ENCODE results near the gene MUC4. TPM values are rescaled to one million over a fixed set of nuclear protein-coding genes. Genes with fewer than 3 reads are reported as not detected.
"Not testable (repeated sequence)": the region's sequence is repeated elsewhere in the genome, so short reads cannot be mapped to it uniquely, and the experiment has no call there.

MUC4 gene
- polyA plus RNA-seq, 4 donors = 0.62 to 2.8 (median 0.82) TPM

- not testable (repeated sequence) for DNase-seq (ENCODE audit: low read depth in 4 of 4, low spot score in 3 of 4)
Measured at GRCh38 chr3:195816276-195816913, 4.7 kb upstream of the MUC4 start.

DNA sequence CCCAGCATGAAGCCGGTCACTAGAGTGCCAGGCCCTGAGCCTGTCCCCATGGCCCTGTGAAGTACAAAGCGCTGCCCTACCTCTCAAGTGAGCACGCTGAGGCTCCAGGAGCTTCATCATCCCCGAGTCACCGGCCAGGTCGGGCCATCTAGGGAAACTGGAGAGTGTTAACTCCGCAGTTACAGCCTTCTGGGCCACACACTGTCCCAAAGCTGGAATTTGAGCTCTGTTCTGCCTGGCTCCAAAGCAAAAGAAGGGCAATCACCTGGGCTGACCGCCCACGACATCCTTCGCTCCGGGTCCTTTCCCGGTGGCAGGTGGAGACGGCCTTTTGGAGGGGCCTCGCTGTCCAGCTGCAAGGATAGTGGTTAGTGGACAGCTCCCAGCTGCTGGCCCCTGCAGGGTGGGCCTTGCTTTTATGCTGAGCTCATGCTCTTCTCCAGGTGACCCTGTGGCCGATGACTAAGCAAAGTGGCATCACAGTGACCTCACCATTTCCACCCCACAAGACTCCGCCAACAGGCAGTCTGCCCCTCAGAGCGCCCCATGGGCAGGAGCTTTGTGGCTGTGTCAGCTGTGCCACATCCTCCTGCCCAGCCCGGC is 3.5 kb upstream of the MUC4 start:
- no peak for DNase-seq (ENCODE audit: low read depth in 4 of 4, low spot score in 3 of 4)

DNA sequence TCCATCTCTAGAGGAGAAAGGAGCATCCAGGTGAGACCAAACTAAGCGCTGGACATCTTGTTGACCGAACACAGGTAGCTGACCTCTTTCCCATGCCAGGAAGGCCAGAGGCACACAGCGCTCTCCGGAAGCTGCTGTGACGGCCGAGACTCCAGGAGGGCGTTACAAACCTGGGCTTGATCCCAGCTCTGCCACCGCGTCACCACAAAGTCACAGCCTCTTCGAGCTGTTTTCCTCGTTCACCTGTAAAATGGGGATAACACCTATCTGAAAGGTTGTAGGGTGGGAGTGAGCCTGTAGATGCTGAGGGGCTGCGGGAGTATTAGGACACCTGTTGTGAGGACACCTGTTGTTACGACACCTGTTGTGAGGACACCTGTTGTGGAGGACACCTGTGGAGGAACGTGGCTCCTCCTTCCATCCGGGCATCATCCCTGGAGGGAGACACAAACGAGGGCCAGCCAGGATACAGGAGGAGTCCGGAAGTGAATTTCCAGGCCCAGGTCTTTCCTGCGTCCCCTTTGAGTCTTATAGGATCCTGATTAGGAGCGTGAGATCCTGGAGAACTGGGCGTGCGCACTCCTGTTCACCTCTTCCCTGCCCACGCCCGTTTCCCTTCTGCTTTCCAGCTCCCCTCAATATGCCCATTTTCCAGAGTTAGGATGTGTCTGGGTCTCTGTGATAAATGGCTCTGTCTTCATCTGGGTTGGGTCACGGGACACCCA is 2.3 kb upstream of the MUC4 start:
- DNase-seq (ENCODE audit: low read depth in 4 of 4, low spot score in 3 of 4) = no peak

GRCh38 chr3:195812366-195812765 is 637 bp upstream of the MUC4 start:
- DNase-seq (ENCODE audit: low read depth in 4 of 4, low spot score in 3 of 4) = no peak

GRCh38 chr3:195810455-195810845 is 1.3 kb downstream of the MUC4 start:
- DNase-seq (ENCODE audit: low read depth in 4 of 4, low spot score in 3 of 4) = no peak

GRCh38 chr3:195809796-195810454 is 1.8 kb downstream of the MUC4 start:
- DNase-seq (ENCODE audit: low read depth in 4 of 4, low spot score in 3 of 4) = no peak

DNA sequence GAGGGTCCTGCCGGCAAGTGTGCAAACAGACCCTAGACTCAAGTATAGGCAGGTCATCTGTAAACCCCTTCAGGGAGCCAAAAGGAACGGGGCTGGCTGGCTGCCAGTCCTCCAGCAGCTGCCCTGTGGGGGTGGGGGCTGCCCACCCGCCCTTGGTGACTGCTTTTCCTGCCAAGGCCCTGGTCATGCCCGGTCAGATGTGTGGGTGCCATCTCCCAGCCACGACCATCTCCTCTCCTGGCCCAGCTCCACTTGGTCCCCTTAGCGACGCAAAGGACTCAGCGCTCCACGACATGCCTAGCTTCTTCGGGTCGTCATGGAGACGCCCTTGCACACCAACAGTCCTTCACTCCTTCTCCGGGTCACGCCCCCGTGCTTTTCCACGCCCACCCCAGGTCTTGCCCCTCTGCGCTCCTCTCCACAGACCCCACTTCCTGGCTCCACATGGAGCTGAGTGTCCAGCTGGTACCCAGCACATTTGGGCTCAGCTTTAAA is 2.4 kb downstream of the MUC4 start:
- DNase-seq (ENCODE audit: low read depth in 4 of 4, low spot score in 3 of 4) = no peak

DNA sequence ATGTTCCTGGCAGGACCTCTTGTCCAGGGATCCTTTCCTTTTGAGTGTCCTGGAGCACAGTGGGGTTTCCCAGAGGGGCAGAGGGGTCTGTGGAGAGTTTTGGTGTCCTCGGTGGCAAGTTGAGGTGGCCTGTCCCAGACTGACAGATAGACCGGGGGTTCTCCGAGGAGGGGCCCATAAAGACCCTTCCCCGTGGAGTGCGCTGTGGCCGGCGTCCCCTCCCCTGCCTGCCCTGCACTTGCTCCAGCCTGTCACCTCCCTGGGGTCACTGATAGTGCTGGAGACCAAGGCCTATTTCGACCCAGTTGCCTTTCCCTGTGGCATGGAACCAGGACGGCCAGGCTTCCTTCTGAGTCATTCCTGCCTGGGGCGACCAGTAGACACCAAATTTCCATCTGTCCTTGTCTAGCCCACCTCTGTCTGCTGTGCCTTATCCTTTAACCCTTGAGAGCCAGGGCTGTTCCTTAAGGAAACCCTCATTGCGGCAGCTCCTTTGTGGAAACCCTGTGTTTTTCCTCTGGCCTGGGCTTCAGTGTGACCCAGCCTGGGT is 2.9 kb downstream of the MUC4 start:
- DNase-seq (ENCODE audit: low read depth in 4 of 4, low spot score in 3 of 4) = no peak

DNA sequence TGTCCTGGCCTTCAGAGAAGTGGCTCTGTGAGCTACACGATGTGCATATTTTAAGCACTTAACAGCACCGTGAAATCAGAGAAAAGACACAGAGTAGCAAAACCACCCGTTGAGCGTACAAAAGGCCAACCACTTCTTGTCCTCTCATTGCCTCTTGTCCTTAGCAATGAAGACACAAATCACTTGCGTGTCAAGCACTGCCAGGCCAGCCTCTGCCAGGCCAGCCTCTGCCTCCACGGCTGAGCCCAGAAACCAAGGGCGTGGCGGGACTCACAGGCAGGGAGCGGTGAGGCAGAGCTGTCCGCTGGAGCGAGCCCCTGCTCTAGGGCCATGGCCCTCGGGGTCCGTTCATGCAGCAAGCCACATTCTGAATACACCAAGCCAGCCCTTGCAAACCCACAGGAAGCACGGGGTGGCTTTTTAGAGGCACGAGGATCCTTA is 4.0 kb downstream of the MUC4 start:
- no peak for DNase-seq (ENCODE audit: low read depth in 4 of 4, low spot score in 3 of 4)

- DNase-seq (ENCODE audit: low read depth in 4 of 4, low spot score in 3 of 4) = no peak
Measured at GRCh38 chr3:195806916-195807231, 4.9 kb downstream of the MUC4 start.

DNA sequence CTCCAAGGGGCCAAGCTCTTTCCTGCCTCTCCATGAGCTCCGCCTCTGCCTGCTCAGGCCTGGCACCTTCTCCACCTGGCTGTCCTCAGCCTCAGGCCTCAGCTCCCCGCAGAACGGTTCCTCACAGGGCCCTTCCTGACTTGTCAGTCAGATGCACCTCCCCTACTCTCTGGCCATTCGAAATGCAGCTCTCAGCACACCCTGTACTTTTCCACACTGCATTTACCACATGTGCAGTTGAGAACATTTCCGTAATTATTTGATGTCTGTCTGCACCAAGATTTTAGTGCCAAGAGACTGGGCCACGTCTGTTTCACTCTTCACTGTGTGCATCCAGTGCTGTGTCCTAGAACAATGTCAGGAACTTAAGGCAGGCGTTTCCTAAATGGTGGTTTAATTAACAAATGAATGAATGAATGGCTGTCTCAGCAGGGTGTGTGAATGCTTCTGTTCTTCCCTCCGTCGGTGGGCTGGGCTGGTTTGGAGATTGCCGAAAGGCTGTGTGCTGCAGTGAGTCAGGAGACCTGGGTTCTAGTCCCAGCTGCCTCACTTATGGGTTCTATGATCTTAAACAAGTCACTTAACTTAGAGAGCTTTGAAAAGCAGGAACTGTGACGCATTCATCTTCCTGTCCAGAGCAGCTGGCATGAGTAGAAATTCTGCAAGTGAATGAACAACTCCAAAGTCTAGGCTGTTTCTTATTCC is 5.4 kb downstream of the MUC4 start:
- DNase-seq (ENCODE audit: low read depth in 4 of 4, low spot score in 3 of 4) = no peak

DNA sequence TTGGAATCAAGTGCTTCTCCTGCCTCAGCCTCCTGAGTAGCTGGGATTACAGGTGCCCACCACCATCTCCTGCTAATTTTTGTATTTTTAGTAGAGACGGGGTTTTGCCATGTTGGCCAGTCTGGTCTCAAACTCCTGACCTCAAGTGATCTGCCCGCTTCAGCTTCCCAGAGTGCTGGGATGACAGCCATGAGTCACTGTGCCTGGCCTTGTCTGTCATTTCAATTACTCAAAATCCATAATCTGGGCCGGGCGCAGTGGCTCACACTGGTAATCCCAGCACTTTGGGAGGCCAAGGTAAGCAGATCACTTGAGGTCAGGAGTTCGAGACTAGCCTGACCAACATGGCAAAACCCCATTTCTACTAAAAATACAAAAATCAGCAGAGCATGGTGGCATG is 6.1 kb downstream of the MUC4 start:
- not testable (repeated sequence) for DNase-seq (ENCODE audit: low read depth in 4 of 4, low spot score in 3 of 4)

- DNase-seq (ENCODE audit: low read depth in 4 of 4, low spot score in 3 of 4) = no peak
Measured at GRCh38 chr3:195805181-195805580, 6.5 kb downstream of the MUC4 start.

DNA sequence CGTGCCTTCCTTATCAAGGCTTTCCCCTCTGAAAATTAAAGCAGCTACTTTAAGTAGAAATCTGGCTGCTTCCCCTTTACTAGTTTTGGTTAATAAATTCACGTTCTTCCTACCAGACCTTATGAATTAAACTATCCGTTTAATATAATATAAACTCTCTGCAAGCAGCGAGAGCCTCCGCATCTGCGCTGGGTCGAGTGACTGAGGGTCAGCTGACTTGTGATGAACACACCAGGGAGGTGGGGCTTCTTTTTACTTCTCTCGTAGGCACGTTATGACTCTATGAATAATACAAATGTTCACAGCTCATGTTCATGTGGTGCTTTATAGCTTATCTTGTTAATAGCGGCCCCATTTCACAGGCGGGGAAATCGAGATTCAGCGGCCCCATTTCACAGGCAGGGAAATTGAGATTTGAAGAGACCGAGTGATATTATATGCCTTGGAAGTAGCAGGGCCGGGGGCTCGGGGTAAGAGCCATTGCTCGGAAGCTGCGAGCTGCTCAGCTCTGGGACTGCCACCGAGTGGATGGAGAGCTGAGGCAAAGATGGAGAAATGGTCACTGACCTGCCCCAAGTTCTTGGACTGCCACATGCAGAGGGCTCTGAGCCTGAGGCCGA is 8.3 kb downstream of the MUC4 start:
- DNase-seq (ENCODE audit: low read depth in 4 of 4, low spot score in 3 of 4) = no peak

- no peak for DNase-seq (ENCODE audit: low read depth in 4 of 4, low spot score in 3 of 4)
Measured at GRCh38 chr3:195802795-195803194, 8.9 kb downstream of the MUC4 start.

DNA sequence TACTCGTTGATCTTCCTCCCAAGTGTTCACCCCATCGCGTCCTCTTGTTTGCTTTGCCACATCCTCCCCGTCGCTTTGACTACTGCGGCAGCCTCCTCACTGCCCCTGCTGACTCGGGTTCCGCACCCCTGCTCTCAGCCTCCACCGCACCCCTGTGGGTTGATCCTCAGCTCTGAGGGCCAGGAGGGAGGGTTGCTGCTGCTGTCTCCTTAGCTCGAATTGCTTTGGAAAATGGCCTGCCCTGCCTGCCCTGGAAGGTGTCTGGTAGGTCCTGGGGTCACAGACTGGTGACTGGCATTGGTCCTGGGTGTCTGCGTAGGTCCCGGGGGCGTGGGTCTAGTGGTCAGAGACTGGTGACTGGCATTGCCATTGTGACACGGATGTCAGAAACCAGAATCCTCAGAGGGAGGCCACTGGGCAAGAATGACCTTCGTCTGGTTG is 9.4 kb downstream of the MUC4 start:
- no peak for DNase-seq (ENCODE audit: low read depth in 4 of 4, low spot score in 3 of 4)

GRCh38 chr3:195801251-195802183 is 10.2 kb downstream of the MUC4 start:
- DNase-seq (ENCODE audit: low read depth in 4 of 4, low spot score in 3 of 4) = no peak

- no peak for DNase-seq (ENCODE audit: low read depth in 4 of 4, low spot score in 3 of 4)
Measured at GRCh38 chr3:195800240-195800639, 11.5 kb downstream of the MUC4 start.

- DNase-seq (ENCODE audit: low read depth in 4 of 4, low spot score in 3 of 4) = no peak
Measured at GRCh38 chr3:195796795-195797194, 14.9 kb downstream of the MUC4 start.

Measured in left renal pelvis (tissue), 4 donors.